GM10266 (cell line): ENCODE data around the gene SERPINA6.

Source experiments
- DNase-seq: peaks from one replicate; pipeline ENCODE4 v3.0.0; 2012; ENCODE audit errors: extremely low spot score
- CTCF ChIP-seq: IDR thresholded peaks from 2 replicates; pipeline ENCODE4 v1.5.1; 2012; ENCODE audit warnings: mild to moderate bottlenecking, low read depth; ENCODE audit not compliant: control insufficient read depth, insufficient read depth; ENCODE audit errors: missing control alignments

SERPINA6 gene

GRCh38 chr14:94312481-94313246 is 10.5 kb downstream of the SERPINA6 start:
- TF ChIP-seq CTCF: no peak
- DNase-seq: no peak

DNA sequence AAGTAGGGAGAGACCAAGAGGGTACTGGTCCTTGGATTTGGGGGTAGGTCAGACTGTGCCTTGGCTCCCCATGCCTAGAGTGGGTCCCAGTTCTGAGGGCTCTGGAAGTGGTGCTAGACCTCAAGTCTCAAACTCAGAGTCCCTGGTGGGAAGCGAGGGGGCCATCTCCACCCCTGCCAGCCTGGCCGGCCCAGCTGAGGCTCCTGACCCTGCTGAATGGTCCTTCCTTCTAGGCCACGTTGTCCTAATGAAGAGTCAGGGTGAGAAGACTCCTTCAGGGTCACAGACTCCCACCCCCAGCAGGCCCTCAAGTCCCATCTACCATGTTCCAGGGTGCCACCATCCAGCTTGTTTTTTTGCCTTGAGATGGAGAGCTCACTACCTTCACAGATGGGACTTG is 12.9 kb downstream of the SERPINA6 start:
- no peak for DNase-seq

GRCh38 chr14:94309721-94310120 is 13.4 kb downstream of the SERPINA6 start:
- no peak for DNase-seq
- no peak for TF ChIP-seq CTCF

More for the DNA sequence above, 12.9 kb downstream of the SERPINA6 start:
- no peak for TF ChIP-seq CTCF

DNA sequence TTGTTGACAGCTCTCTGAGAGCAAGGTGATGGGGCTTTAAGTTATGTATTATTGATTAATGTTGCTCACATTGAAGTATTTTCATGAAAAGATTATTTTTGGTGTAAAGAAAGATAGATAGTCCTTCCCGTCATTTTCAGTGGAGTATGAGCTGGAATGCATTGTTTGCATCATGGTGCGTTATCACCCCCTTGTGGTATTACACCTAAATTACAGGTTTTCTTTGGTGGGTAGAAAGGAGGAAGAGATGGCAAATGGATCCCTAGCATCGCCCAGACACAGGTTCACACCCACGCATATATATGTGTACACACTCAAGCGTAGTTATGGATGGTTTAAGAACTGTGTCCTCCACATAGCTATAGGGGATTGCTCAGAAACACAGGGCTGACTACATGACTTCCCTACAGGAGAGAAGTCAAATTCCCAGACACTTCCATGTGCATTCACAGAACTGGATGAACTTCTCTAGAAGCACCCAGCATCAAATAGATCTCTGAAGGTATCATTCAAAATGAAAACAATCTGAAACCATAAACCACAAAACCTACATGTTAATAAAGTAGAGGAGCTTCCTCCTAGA is 15.6 kb downstream of the SERPINA6 start:
- TF ChIP-seq CTCF: no peak
- DNase-seq: no peak

DNA sequence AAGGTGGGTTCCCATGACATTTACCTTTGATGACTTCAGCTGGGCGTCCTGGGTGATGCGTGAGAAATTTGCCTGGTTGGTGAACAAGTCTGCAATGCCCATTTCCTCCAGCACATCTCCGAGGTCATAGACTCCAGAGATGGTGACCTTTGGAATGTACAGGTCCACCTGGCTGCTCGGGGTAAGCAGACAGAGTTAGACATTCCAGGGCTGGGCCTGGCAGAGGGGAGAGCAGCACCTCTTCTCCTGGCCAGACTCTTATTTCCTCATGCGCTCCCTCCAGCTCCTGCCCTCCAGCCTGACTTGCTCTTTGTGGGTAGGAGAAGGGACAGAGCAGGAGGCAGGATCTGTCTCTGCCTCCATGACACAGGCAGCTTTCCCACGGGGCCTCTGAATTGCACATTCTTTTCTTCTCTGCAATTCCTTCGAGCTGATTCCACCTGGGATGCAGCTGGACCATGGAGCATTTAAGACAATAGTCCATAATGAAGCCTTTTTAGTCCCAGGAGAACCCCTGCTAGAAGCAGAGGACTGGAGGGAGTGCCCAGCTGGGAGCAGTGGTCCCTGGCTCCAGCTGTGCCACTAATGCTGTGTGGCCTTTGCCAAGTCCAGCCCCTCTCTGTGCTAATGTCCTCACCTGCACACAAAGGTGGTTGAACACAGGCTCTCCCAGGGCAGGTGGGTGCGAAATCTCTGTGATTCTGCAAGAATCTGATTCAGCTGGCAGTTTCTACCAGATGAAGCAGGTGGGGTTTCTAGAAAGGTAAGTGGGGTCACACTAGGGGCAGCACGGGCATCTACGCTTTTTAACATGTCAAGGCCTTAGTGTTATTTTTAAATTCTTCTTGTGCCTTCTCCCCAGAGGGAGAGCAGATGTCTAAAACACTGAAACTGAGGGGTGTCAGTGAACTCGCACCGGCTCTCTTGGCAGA is 16.8 kb downstream of the SERPINA6 start:
- DNase-seq: no peak
- no peak for TF ChIP-seq CTCF

DNA sequence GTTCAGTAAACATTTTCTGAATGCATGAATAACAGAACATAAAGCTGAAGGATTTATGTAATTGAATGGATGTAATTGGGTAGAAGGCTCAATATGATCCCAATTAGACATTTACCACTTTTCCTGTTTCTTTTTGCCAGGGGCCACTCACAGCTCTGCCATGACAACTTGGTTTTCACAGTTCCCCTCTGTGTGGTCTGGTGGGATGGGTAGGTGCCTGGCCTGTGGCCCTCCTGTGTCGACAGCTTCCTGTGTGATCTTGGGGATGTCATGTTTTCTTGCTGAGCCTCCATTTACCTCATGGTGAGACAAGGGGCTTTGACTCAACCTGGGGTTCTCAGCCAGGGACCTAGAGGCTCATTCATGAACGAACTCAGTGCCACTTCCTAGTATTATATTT is 17.5 kb downstream of the SERPINA6 start:
- DNase-seq: no peak
- TF ChIP-seq CTCF: no peak
